Natural killer cell (primary cell): ENCODE data around the gene PRSS22. TPM values are rescaled to one million over a fixed set of nuclear protein-coding genes. Genes with fewer than 3 reads are reported as not detected.

Source experiments
- ATAC-seq, 3 donors: fragments of 150-1000 bp in 2 of 3; fragments of 200-7000 bp in 1 of 3; cut with Tn5 transposase; 1 replicate in 1 of 3; 2 replicates in 2 of 3; pipeline ENCODE4 v1.10.0; 2021; ENCODE audit warnings: mild to moderate bottlenecking in 2 of 3, moderate library complexity in 2 of 3
- DNase-seq, 2 donors: peaks; one replicate each; pipeline versions ENCODE4 v3.0.0 to v3.0.0-alpha.2; 2013 to 2021; ENCODE audit warnings: mixed read lengths in 1 of 2
- H3K27ac ChIP-seq: one replicate; pipeline ENCODE4 v1.5.1; 2013; ENCODE audit warnings: mild to moderate bottlenecking, low read length
- H3K27me3 ChIP-seq: one replicate; pipeline ENCODE4 v1.6.1; 2013; ENCODE audit warnings: low read length; ENCODE audit not compliant: control insufficient read depth, insufficient read depth
- H3K36me3 ChIP-seq: one replicate; pipeline ENCODE4 v1.6.1; 2013; ENCODE audit warnings: low read length; ENCODE audit not compliant: control insufficient read depth, insufficient read depth
- H3K4me1 ChIP-seq: one replicate; pipeline ENCODE4 v1.6.1; 2013; ENCODE audit warnings: low read length; ENCODE audit not compliant: control insufficient read depth, insufficient read depth
- H3K4me3 ChIP-seq: one replicate; pipeline ENCODE4 v1.5.1; 2013; ENCODE audit warnings: low read length
- H3K9me3 ChIP-seq: one replicate; pipeline ENCODE4 v1.6.1; 2013; ENCODE audit warnings: low read length; ENCODE audit not compliant: control insufficient read depth, insufficient read depth
- H3K27ac Mint-ChIP-seq, 2 donors: one replicate each; pipeline ENCODE4 v1.8.0; 2022; ENCODE audit warnings: mild to moderate bottlenecking in 2 of 2, mixed read lengths in 2 of 2, moderate library complexity in 1 of 2
- H3K27me3 Mint-ChIP-seq, 2 donors: one replicate each; pipeline ENCODE4 v1.8.0; 2022; ENCODE audit warnings: low read depth in 2 of 2, mixed read lengths in 2 of 2
- H3K36me3 Mint-ChIP-seq: one replicate; pipeline ENCODE4 v1.8.0; 2022; ENCODE audit warnings: mixed read lengths
- H3K4me1 Mint-ChIP-seq, 2 donors: one replicate each; pipeline ENCODE4 v1.8.0; 2022; ENCODE audit warnings: mixed read lengths in 2 of 2
- H3K4me3 Mint-ChIP-seq: one replicate; pipeline ENCODE4 v1.8.0; 2022; ENCODE audit warnings: mild to moderate bottlenecking, moderate library complexity, mixed read lengths
- H3K9me3 Mint-ChIP-seq, 2 donors: one replicate each; pipeline ENCODE4 v1.8.0; 2022; ENCODE audit warnings: mixed read lengths in 2 of 2
- WGBS: methylation state at CpG from one replicate; pipeline ENCODE4 v1.1.7; 2013; ENCODE audit warnings: missing lambda C conversion rate; ENCODE audit not compliant: insufficient coverage; 5-methylcytosine and 5-hydroxymethylcytosine counted together
- intact Hi-C: fragments of 100-400 bp; cut with micrococcal nuclease; formaldehyde crosslinking; loops from one replicate; pipeline ENCODE4 v1.14.2; 2022
- total RNA-seq, 4 donors: library from RNA; stranded (reverse); fragments of 120-200 nt in 1 of 4; gene quantifications; one replicate each; pipeline versions ENCODE4 v1.2.3 to v1.2.4, GENCODE V29; 2013 to 2022
- TF ChIP-seq, protein P1 (sequence below): fragments of 200-600 bp; IDR thresholded peaks from one replicate; pipeline ENCODE4 v1.8.0; 2022; ENCODE audit warnings: antibody characterized with exemption

The PRSS22 gene
- total RNA-seq, 3 donors from 2014 or later (not counting 1 experiment from before 2014, with no cell fraction given) = 1.5 to 7.7 (median 3.3) TPM

- H3K4me3 ChIP-seq = no peak overlapping the region
- H3K36me3 Mint-ChIP-seq = peaks cover 10% of the 10 kb centered on the region
- TF ChIP-seq, protein P1, sequence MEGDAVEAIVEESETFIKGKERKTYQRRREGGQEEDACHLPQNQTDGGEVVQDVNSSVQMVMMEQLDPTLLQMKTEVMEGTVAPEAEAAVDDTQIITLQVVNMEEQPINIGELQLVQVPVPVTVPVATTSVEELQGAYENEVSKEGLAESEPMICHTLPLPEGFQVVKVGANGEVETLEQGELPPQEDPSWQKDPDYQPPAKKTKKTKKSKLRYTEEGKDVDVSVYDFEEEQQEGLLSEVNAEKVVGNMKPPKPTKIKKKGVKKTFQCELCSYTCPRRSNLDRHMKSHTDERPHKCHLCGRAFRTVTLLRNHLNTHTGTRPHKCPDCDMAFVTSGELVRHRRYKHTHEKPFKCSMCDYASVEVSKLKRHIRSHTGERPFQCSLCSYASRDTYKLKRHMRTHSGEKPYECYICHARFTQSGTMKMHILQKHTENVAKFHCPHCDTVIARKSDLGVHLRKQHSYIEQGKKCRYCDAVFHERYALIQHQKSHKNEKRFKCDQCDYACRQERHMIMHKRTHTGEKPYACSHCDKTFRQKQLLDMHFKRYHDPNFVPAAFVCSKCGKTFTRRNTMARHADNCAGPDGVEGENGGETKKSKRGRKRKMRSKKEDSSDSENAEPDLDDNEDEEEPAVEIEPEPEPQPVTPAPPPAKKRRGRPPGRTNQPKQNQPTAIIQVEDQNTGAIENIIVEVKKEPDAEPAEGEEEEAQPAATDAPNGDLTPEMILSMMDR = no peak
- ATAC-seq (peak in 1 of 3 donors; percentile 35), DNase-seq (peak in 1 of 2 donors; percentile 41)
- WGBS = 55% methylated on average over 55 of the region's 56 CpGs
- H3K27ac ChIP-seq = no peak overlapping the region
- H3K36me3 ChIP-seq = no peaks in the 10 kb centered on the region
- peaks cover 6 to 23% of the 10 kb centered on the region in 2 donors for H3K27me3 Mint-ChIP-seq
- no peak overlapping the region for H3K4me3 Mint-ChIP-seq
- H3K4me1 Mint-ChIP-seq = peaks cover 18 to 28% of the 10 kb centered on the region in 2 donors
- H3K27me3 ChIP-seq = peaks cover 3% of the 10 kb centered on the region
- H3K9me3 Mint-ChIP-seq = peaks cover 5 to 9% of the 10 kb centered on the region in 2 donors
- H3K4me1 ChIP-seq = peaks cover 24% of the 10 kb centered on the region
- H3K27ac Mint-ChIP-seq = no peak overlapping the region
- intact Hi-C loops = no loop called here
- H3K9me3 ChIP-seq = peaks cover 6% of the 10 kb centered on the region
Observed at GRCh38 chr16:2852731-2853507, 5.1 kb downstream of the PRSS22 start.

GRCh38 chr16:2852003-2852730 is 5.8 kb downstream of the PRSS22 start:
- no peak overlapping the region for H3K27ac Mint-ChIP-seq
- H3K27me3 Mint-ChIP-seq = peaks cover 6 to 18% of the 10 kb centered on the region in 2 donors
- ATAC-seq (no peak), DNase-seq (no peak)
- H3K4me1 ChIP-seq = peaks cover 24% of the 10 kb centered on the region
- peaks cover 10% of the 10 kb centered on the region for H3K36me3 Mint-ChIP-seq
- H3K4me3 Mint-ChIP-seq = no peak overlapping the region
- WGBS = 91% methylated on average over 13 of the region's 16 CpGs
- peaks cover 6% of the 10 kb centered on the region for H3K9me3 ChIP-seq
- no peaks in the 10 kb centered on the region for H3K36me3 ChIP-seq
- H3K27me3 ChIP-seq = no peaks in the 10 kb centered on the region
- H3K27ac ChIP-seq = no peak overlapping the region
- TF ChIP-seq, protein P1 = no peak
- intact Hi-C loops = no loop called here
- peaks cover 5 to 9% of the 10 kb centered on the region in 2 donors for H3K9me3 Mint-ChIP-seq
- no peak overlapping the region for H3K4me3 ChIP-seq
- peaks cover 14 to 22% of the 10 kb centered on the region in 2 donors for H3K4me1 Mint-ChIP-seq

DNA sequence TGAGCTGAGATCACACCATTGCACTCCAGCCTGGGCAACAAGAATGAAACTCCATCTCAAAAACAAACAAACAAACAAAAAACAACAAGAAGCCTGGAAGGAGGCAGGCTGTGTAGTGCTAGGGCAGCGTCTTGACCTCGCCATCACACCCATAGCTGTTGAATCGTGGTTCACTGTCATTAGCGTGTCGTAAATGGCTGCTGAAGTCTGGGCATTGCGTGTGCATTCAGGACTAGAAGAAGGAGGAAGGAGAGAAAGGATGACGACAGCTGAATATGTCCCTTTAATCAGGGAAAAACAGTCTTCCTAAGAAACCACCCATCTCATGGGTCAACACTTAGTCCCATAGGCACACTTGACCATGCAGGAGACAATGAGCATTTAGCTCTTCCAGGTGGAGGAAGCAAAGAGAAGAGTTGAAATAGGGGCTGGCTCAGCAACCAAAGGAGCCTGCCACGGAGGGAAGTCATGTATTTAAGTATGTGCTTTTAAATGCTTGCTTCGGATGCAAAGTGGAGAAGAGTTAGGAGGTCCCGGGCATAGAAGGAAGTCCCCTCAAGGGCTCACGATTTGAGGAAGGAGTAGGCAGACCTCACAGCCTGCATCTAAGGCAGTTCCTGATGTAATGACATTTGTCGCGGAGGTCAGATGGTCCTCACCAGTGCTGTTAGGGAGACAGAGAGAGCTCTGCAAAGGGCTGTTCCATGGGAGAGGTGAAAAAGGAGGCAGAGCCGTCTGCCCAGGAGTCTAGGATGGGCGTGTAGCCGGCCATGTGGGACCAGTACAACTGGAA is 8.8 kb downstream of the PRSS22 start:
- no peaks in the 10 kb centered on the region for H3K36me3 ChIP-seq
- Mint-ChIP-seq H3K27ac (peak overlapping the region in 1 of 2 donors; percentile 15), H3K36me3 (peaks cover 2% of the 10 kb centered on the region), H3K27me3 (peaks cover 6 to 9% of the 10 kb centered on the region in 2 donors), H3K9me3 (peaks cover 0 to 2% of the 10 kb centered on the region in 2 donors), H3K4me1 (peaks cover 30 to 34% of the 10 kb centered on the region in 2 donors), H3K4me3 (no peak overlapping the region)
- H3K4me1 ChIP-seq = peaks cover 30% of the 10 kb centered on the region
- H3K9me3 ChIP-seq = peaks cover under 1% of the 10 kb centered on the region
- ATAC-seq (no peak), DNase-seq (no peak)
- no peak overlapping the region for H3K27ac ChIP-seq
- no peaks in the 10 kb centered on the region for H3K27me3 ChIP-seq
- TF ChIP-seq, protein P1 = no peak
- 66% methylated on average over 15 of the region's 16 CpGs for WGBS
- no peak overlapping the region for H3K4me3 ChIP-seq
- intact Hi-C loops = no loop called here
